Measurements from ENCODE around the gene ZNF25. TPM values are rescaled to one million over a fixed set of nuclear protein-coding genes. Genes with fewer than 3 reads are reported as not detected.
"Not testable (repeated sequence)": the region's sequence is repeated elsewhere in the genome, so short reads cannot be mapped to it uniquely, and the experiment has no call there.

The ZNF25 gene
- total RNA-seq, 4 donors from 2014 or later = 11.8 to 31.3 (median 27.3) TPM

GRCh38 chr10:38007991-38008390 is 31.5 kb upstream of the ZNF25 start:
- intact Hi-C loops (cut with DNase I; ENCODE audit: low total_unique reads) = no loop called here
- Histone ChIP-seq H3K27ac (no peak overlapping the region), H3K4me1 (no peaks in the 10 kb centered on the region), H3K27me3 (no peaks in the 10 kb centered on the region), H3K4me3 (no peak overlapping the region), H3K9me3 (no peaks in the 10 kb centered on the region), H3K36me3 (no peaks in the 10 kb centered on the region)
- DNase-seq = no peak
- TF ChIP-seq CTCF (IDR thresholded peaks at IDR 0.05) = no peak
- no peak for TF ChIP-seq POLR2A (IDR thresholded peaks at IDR 0.05)

- no peaks in the 10 kb centered on the region for H3K4me1 ChIP-seq
- no peaks in the 10 kb centered on the region for H3K27me3 ChIP-seq
- no peak for DNase-seq
- intact Hi-C loops (cut with DNase I; ENCODE audit: low total_unique reads) = no loop called here
- H3K4me3 ChIP-seq = no peak overlapping the region
- H3K27ac ChIP-seq = no peak overlapping the region
- no peaks in the 10 kb centered on the region for H3K9me3 ChIP-seq
- TF ChIP-seq CTCF (IDR thresholded peaks at IDR 0.05) (no peak), POLR2A (IDR thresholded peaks at IDR 0.05) (no peak)
- no peaks in the 10 kb centered on the region for H3K36me3 ChIP-seq
These were observed 31.1 kb upstream of the ZNF25 start for GRCh38 chr10:38007551-38007950.

- Histone ChIP-seq H3K36me3 (no peaks in the 10 kb centered on the region), H3K4me3 (no peak overlapping the region), H3K9me3 (no peaks in the 10 kb centered on the region), H3K4me1 (no peaks in the 10 kb centered on the region), H3K27ac (no peak overlapping the region), H3K27me3 (no peaks in the 10 kb centered on the region)
- TF ChIP-seq POLR2A (IDR thresholded peaks at IDR 0.05) (no peak), CTCF (IDR thresholded peaks at IDR 0.05) (no peak)
- intact Hi-C loops (cut with DNase I; ENCODE audit: low total_unique reads) = no loop called here
- no peak for DNase-seq
These were observed 27.1 kb upstream of the ZNF25 start for GRCh38 chr10:38003588-38003987.

GRCh38 chr10:38003026-38003425 is 26.6 kb upstream of the ZNF25 start:
- Histone ChIP-seq H3K9me3 (no peaks in the 10 kb centered on the region), H3K4me1 (no peaks in the 10 kb centered on the region), H3K27ac (no peak overlapping the region), H3K4me3 (no peak overlapping the region), H3K36me3 (no peaks in the 10 kb centered on the region), H3K27me3 (no peaks in the 10 kb centered on the region)
- intact Hi-C loops (cut with DNase I; ENCODE audit: low total_unique reads) = no loop called here
- no peak for DNase-seq
- TF ChIP-seq CTCF (IDR thresholded peaks at IDR 0.05) = no peak
- TF ChIP-seq POLR2A (IDR thresholded peaks at IDR 0.05) = no peak

- DNase-seq; intact Hi-C loops (cut with DNase I; ENCODE audit: low total_unique reads); H3K9me3 ChIP-seq; H3K27me3 ChIP-seq; H3K36me3 ChIP-seq; H3K4me3 ChIP-seq; H3K4me1 ChIP-seq; H3K27ac ChIP-seq: not testable (repeated sequence)
These were observed 24.0 kb upstream of the ZNF25 start for GRCh38 chr10:38000474-38000873.

- H3K4me3 ChIP-seq; H3K36me3 ChIP-seq; H3K9me3 ChIP-seq; H3K27ac ChIP-seq; DNase-seq; H3K4me1 ChIP-seq; intact Hi-C loops (cut with DNase I; ENCODE audit: low total_unique reads); H3K27me3 ChIP-seq: not testable (repeated sequence)
These were observed 22.5 kb upstream of the ZNF25 start for GRCh38 chr10:37998920-37999319.

Measured in uterus (tissue), 4 donors.